Muscle layer of colon (tissue), 2 donors: ENCODE measurements around the gene RSRC1.
A peak's percentile ranks its signal among the peaks of the same experiment; 100 is the strongest.

ENCODE experiments used
- H3K27ac ChIP-seq: one replicate; pipeline ENCODE4 v1.7.0; 2013; ENCODE audit warnings: low read depth, mild to moderate bottlenecking, low read length, moderate library complexity
- H3K27me3 ChIP-seq, 2 donors: one replicate each; pipeline ENCODE4 v1.7.0; 2013; ENCODE audit warnings: low read length in 2 of 2, mild to moderate bottlenecking in 2 of 2; ENCODE audit not compliant: insufficient read depth in 2 of 2, control insufficient read depth in 1 of 2
- H3K36me3 ChIP-seq: one replicate; pipeline ENCODE4 v1.7.0; 2013; ENCODE audit warnings: mild to moderate bottlenecking, low read length; ENCODE audit not compliant: insufficient read depth
- H3K4me1 ChIP-seq: one replicate; pipeline ENCODE4 v1.7.0; 2013; ENCODE audit warnings: mild to moderate bottlenecking, low read length; ENCODE audit not compliant: insufficient read depth
- H3K4me3 ChIP-seq, 2 donors: one replicate each; pipeline ENCODE4 v1.7.0; 2013; ENCODE audit warnings: low read length in 2 of 2, low read depth in 1 of 2, mild to moderate bottlenecking in 1 of 2, moderate library complexity in 1 of 2
- H3K9ac ChIP-seq: one replicate; pipeline ENCODE4 v1.7.0; 2013; ENCODE audit warnings: low read length
- H3K9me3 ChIP-seq: one replicate; pipeline ENCODE4 v1.7.0; 2013; ENCODE audit warnings: mild to moderate bottlenecking, low read length
- donor health status: abdominal sarcoma.
- donor health status: Adenocarcinoma of cecum.

Gene RSRC1

GRCh38 chr3:158093526-158093925, 16.4 kb upstream of the RSRC1 start:
- Histone ChIP-seq H3K27me3 (peaks cover 50 to 60% of the 10 kb centered on the region in 2 donors), H3K9ac (no peak overlapping the region), H3K36me3 (no peaks in the 10 kb centered on the region), H3K9me3 (peaks cover 12% of the 10 kb centered on the region), H3K4me3 (no peak overlapping the region), H3K4me1 (peaks cover 15% of the 10 kb centered on the region), H3K27ac (no peak overlapping the region)

GRCh38 chr3:158094235-158095110, 15.4 kb upstream of the RSRC1 start:
- H3K36me3 ChIP-seq = no peaks in the 10 kb centered on the region
- H3K27ac ChIP-seq = no peak overlapping the region
- H3K9me3 ChIP-seq = peaks cover 12% of the 10 kb centered on the region
- peaks cover 59 to 69% of the 10 kb centered on the region in 2 donors for H3K27me3 ChIP-seq
- no peak overlapping the region for H3K4me3 ChIP-seq
- H3K9ac ChIP-seq = no peak overlapping the region
- peaks cover 15% of the 10 kb centered on the region for H3K4me1 ChIP-seq

GRCh38 chr3:158095111-158095813, 14.6 kb upstream of the RSRC1 start:
- peaks cover 67 to 77% of the 10 kb centered on the region in 2 donors for H3K27me3 ChIP-seq

GRCh38 chr3:158095814-158096704, 13.8 kb upstream of the RSRC1 start:
- no peak overlapping the region for H3K27ac ChIP-seq
- H3K9ac ChIP-seq = no peak overlapping the region
- no peaks in the 10 kb centered on the region for H3K36me3 ChIP-seq
- H3K4me1 ChIP-seq = peaks cover 15% of the 10 kb centered on the region
- H3K9me3 ChIP-seq = peaks cover 12% of the 10 kb centered on the region
- H3K27me3 ChIP-seq = peaks cover 75 to 85% of the 10 kb centered on the region in 2 donors
- H3K4me3 ChIP-seq = peak overlapping the region in 1 of 2 donors; percentile 1

More at GRCh38 chr3:158095111-158095813, 14.6 kb upstream of the RSRC1 start:
- Histone ChIP-seq H3K27ac (no peak overlapping the region), H3K9me3 (peaks cover 12% of the 10 kb centered on the region), H3K4me1 (peaks cover 15% of the 10 kb centered on the region), H3K9ac (no peak overlapping the region), H3K36me3 (no peaks in the 10 kb centered on the region), H3K4me3 (peak overlapping the region in 1 of 2 donors; percentile 1)

GRCh38 chr3:158097081-158097592, 12.8 kb upstream of the RSRC1 start:
- Histone ChIP-seq H3K27me3 (peaks cover 86 to 90% of the 10 kb centered on the region in 2 donors), H3K9ac (no peak overlapping the region), H3K4me3 (no peak overlapping the region), H3K27ac (no peak overlapping the region), H3K36me3 (no peaks in the 10 kb centered on the region), H3K4me1 (peaks cover 15% of the 10 kb centered on the region), H3K9me3 (peaks cover 12% of the 10 kb centered on the region)

- Histone ChIP-seq H3K27ac (no peak overlapping the region), H3K27me3 (peaks cover 92 to 96% of the 10 kb centered on the region in 2 donors), H3K4me3 (peak overlapping the region; percentile 10 to 43), H3K4me1 (peaks cover 16% of the 10 kb centered on the region), H3K9me3 (peaks cover 12% of the 10 kb centered on the region), H3K9ac (no peak overlapping the region), H3K36me3 (no peaks in the 10 kb centered on the region)
Measured at GRCh38 chr3:158097593-158098308, 12.1 kb upstream of the RSRC1 start.

GRCh38 chr3:158098309-158098639, 11.6 kb upstream of the RSRC1 start:
- Histone ChIP-seq H3K4me3 (peak overlapping the region; percentile 10 to 43), H3K27ac (no peak overlapping the region), H3K9me3 (peaks cover 12% of the 10 kb centered on the region), H3K4me1 (peaks cover 21% of the 10 kb centered on the region), H3K9ac (no peak overlapping the region), H3K27me3 (peaks cover 96 to 97% of the 10 kb centered on the region in 2 donors), H3K36me3 (no peaks in the 10 kb centered on the region)

GRCh38 chr3:158098834-158099424, 11.0 kb upstream of the RSRC1 start:
- Histone ChIP-seq H3K9ac (no peak overlapping the region), H3K4me3 (no peak overlapping the region), H3K4me1 (peaks cover 26% of the 10 kb centered on the region), H3K27me3 (peaks cover 96 to 99% of the 10 kb centered on the region in 2 donors), H3K9me3 (peaks cover 12% of the 10 kb centered on the region), H3K36me3 (no peaks in the 10 kb centered on the region), H3K27ac (no peak overlapping the region)

GRCh38 chr3:158100681-158101080, 9.2 kb upstream of the RSRC1 start:
- Histone ChIP-seq H3K4me1 (peaks cover 24% of the 10 kb centered on the region), H3K27me3 (peaks cover 87 to 98% of the 10 kb centered on the region in 2 donors), H3K36me3 (no peaks in the 10 kb centered on the region), H3K9me3 (peaks cover 7% of the 10 kb centered on the region), H3K4me3 (no peak overlapping the region), H3K9ac (no peak overlapping the region), H3K27ac (no peak overlapping the region)
